Natural killer cell (primary cell): ENCODE results near the gene MGARP. TPM values are rescaled to one million over a fixed set of nuclear protein-coding genes. Genes with fewer than 3 reads are reported as not detected.

Experiments used
- ATAC-seq, 3 donors: fragments of 150-1000 bp in 2 of 3; fragments of 200-7000 bp in 1 of 3; cut with Tn5 transposase; 1 replicate in 1 of 3; 2 replicates in 2 of 3; pipeline ENCODE4 v1.10.0; 2021; ENCODE audit warnings: mild to moderate bottlenecking in 2 of 3, moderate library complexity in 2 of 3
- DNase-seq, 2 donors: peaks; one replicate each; pipeline versions ENCODE4 v3.0.0 to v3.0.0-alpha.2; 2013 to 2021; ENCODE audit warnings: mixed read lengths in 1 of 2
- H3K27ac ChIP-seq: one replicate; pipeline ENCODE4 v1.5.1; 2013; ENCODE audit warnings: mild to moderate bottlenecking, low read length
- H3K27me3 ChIP-seq: one replicate; pipeline ENCODE4 v1.6.1; 2013; ENCODE audit warnings: low read length; ENCODE audit not compliant: control insufficient read depth, insufficient read depth
- H3K36me3 ChIP-seq: one replicate; pipeline ENCODE4 v1.6.1; 2013; ENCODE audit warnings: low read length; ENCODE audit not compliant: control insufficient read depth, insufficient read depth
- H3K4me1 ChIP-seq: one replicate; pipeline ENCODE4 v1.6.1; 2013; ENCODE audit warnings: low read length; ENCODE audit not compliant: control insufficient read depth, insufficient read depth
- H3K4me3 ChIP-seq: one replicate; pipeline ENCODE4 v1.5.1; 2013; ENCODE audit warnings: low read length
- H3K9me3 ChIP-seq: one replicate; pipeline ENCODE4 v1.6.1; 2013; ENCODE audit warnings: low read length; ENCODE audit not compliant: control insufficient read depth, insufficient read depth
- H3K27ac Mint-ChIP-seq, 2 donors: one replicate each; pipeline ENCODE4 v1.8.0; 2022; ENCODE audit warnings: mild to moderate bottlenecking in 2 of 2, mixed read lengths in 2 of 2, moderate library complexity in 1 of 2
- H3K27me3 Mint-ChIP-seq, 2 donors: one replicate each; pipeline ENCODE4 v1.8.0; 2022; ENCODE audit warnings: low read depth in 2 of 2, mixed read lengths in 2 of 2
- H3K36me3 Mint-ChIP-seq: one replicate; pipeline ENCODE4 v1.8.0; 2022; ENCODE audit warnings: mixed read lengths
- H3K4me1 Mint-ChIP-seq, 2 donors: one replicate each; pipeline ENCODE4 v1.8.0; 2022; ENCODE audit warnings: mixed read lengths in 2 of 2
- H3K4me3 Mint-ChIP-seq: one replicate; pipeline ENCODE4 v1.8.0; 2022; ENCODE audit warnings: mild to moderate bottlenecking, moderate library complexity, mixed read lengths
- H3K9me3 Mint-ChIP-seq, 2 donors: one replicate each; pipeline ENCODE4 v1.8.0; 2022; ENCODE audit warnings: mixed read lengths in 2 of 2
- WGBS: methylation state at CpG from one replicate; pipeline ENCODE4 v1.1.7; 2013; ENCODE audit warnings: missing lambda C conversion rate; ENCODE audit not compliant: insufficient coverage; 5-methylcytosine and 5-hydroxymethylcytosine counted together
- intact Hi-C: fragments of 100-400 bp; cut with micrococcal nuclease; formaldehyde crosslinking; loops from one replicate; pipeline ENCODE4 v1.14.2; 2022
- total RNA-seq, 4 donors: library from RNA; stranded (reverse); fragments of 120-200 nt in 1 of 4; gene quantifications; one replicate each; pipeline versions ENCODE4 v1.2.3 to v1.2.4, GENCODE V29; 2013 to 2022
- TF ChIP-seq, protein P1 (sequence below): fragments of 200-600 bp; IDR thresholded peaks from one replicate; pipeline ENCODE4 v1.8.0; 2022; ENCODE audit warnings: antibody characterized with exemption

MGARP gene
- total RNA-seq, 3 donors from 2014 or later (not counting 1 experiment from before 2014, with no cell fraction given) = 0.35 to 0.78 (median 0.63) TPM

DNA sequence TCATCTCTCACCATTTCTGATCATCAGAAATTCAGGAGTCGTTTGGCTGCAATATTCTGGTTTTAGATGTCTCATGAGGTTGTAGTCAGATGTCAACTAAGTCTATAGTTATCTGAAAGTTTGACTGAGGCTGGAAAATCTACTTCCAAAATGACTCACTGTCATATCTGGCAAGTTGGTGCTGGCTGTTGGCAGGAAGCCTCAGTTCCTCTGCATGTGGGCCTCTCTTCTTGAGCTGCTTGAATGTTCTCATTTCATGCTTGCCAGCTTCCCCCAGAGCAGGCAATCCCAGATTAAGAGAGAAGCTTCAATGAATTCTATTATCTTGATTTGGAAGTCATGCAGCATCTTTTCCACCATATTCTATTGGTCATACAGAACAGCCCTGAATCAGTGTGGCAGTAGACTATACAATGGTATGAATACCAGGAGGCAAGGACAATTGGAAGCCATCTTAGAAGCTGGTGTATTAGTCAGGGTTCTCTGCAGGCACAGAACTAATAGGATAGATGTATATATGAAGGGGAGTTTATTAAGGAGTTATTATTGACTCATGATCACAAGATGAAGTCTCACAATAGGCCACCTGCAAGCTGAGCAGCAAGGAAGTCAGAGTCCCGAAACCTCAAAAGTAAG lies 56.2 kb downstream of the MGARP start:
- TF ChIP-seq, protein P1, sequence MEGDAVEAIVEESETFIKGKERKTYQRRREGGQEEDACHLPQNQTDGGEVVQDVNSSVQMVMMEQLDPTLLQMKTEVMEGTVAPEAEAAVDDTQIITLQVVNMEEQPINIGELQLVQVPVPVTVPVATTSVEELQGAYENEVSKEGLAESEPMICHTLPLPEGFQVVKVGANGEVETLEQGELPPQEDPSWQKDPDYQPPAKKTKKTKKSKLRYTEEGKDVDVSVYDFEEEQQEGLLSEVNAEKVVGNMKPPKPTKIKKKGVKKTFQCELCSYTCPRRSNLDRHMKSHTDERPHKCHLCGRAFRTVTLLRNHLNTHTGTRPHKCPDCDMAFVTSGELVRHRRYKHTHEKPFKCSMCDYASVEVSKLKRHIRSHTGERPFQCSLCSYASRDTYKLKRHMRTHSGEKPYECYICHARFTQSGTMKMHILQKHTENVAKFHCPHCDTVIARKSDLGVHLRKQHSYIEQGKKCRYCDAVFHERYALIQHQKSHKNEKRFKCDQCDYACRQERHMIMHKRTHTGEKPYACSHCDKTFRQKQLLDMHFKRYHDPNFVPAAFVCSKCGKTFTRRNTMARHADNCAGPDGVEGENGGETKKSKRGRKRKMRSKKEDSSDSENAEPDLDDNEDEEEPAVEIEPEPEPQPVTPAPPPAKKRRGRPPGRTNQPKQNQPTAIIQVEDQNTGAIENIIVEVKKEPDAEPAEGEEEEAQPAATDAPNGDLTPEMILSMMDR = no peak
- Mint-ChIP-seq H3K9me3 (no peaks in the 10 kb centered on the region), H3K36me3 (no peaks in the 10 kb centered on the region), H3K27ac (no peak overlapping the region), H3K27me3 (no peaks in the 10 kb centered on the region), H3K4me3 (no peak overlapping the region), H3K4me1 (peaks cover 0 to 5% of the 10 kb centered on the region in 2 donors)
- DNase-seq = no peak
- whole genome bisulfite sequencing = 100% methylated on average over 1 of the region's 2 CpGs
- Histone ChIP-seq H3K36me3 (no peaks in the 10 kb centered on the region), H3K4me1 (peaks cover 2% of the 10 kb centered on the region), H3K9me3 (no peaks in the 10 kb centered on the region), H3K27ac (no peak overlapping the region), H3K4me3 (no peak overlapping the region), H3K27me3 (no peaks in the 10 kb centered on the region)
- intact Hi-C loops = loop anchor here (10.0 kb wide), 1 partner anchor 431 kb away; no protein-coding TSS in a partner anchor
- ATAC-seq = no peak

DNA sequence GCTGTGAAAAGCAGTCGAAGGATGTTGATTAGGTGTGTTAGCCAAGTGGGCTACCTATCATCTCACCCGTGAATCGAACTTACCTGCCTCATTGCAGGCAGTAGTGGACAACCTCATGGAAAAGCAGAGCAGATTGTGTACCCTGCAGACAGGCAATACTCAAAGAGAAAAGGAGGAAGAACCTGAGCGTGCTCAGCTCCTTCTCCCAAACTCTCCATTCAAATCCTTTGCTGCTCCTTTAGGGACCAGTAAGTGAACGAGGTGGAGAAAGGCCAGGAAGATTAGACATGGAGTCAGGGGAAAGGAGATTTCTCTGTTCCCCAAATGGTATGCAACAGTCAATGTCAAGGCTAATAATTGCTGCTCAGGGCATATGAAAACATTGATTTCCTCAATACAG lies 57.8 kb downstream of the MGARP start:
- Mint-ChIP-seq H3K4me1 (peaks cover 0 to 5% of the 10 kb centered on the region in 2 donors), H3K4me3 (no peak overlapping the region), H3K27ac (no peak overlapping the region), H3K9me3 (no peaks in the 10 kb centered on the region), H3K27me3 (no peaks in the 10 kb centered on the region), H3K36me3 (no peaks in the 10 kb centered on the region)
- ATAC-seq (no peak), DNase-seq (no peak)
- intact Hi-C loops = loop anchor here (10.0 kb wide), 1 partner anchor 433 kb away; no protein-coding TSS in a partner anchor
- H3K4me3 ChIP-seq = no peak overlapping the region
- no peaks in the 10 kb centered on the region for H3K36me3 ChIP-seq
- no peak overlapping the region for H3K27ac ChIP-seq
- H3K9me3 ChIP-seq = no peaks in the 10 kb centered on the region
- TF ChIP-seq, protein P1 = no peak
- no peaks in the 10 kb centered on the region for H3K27me3 ChIP-seq
- peaks cover 2% of the 10 kb centered on the region for H3K4me1 ChIP-seq
- WGBS = 91% methylated on average over 3 of the region's 5 CpGs

DNA sequence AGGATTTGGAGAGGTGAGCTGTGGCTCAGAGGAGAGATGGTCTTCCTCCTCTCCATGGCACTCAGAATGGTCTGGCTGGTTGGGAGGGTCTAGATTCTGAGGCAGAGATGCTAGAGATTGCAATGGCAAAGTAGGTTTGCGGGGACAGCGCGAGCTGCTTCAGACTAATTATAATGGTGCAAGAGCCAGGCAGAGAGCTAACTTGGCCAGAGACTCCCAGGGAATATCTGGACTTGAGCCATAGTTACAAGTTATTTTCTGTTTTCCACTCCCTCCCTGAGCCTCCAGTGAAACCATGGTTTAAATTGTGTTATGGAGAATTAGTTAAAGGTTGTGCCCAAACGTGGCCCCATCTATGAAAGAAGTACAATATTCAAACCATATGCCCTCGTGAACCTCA lies 58.3 kb downstream of the MGARP start:
- Mint-ChIP-seq H3K36me3 (no peaks in the 10 kb centered on the region), H3K4me1 (peaks cover 0 to 5% of the 10 kb centered on the region in 2 donors), H3K27ac (no peak overlapping the region), H3K27me3 (no peaks in the 10 kb centered on the region), H3K4me3 (no peak overlapping the region), H3K9me3 (no peaks in the 10 kb centered on the region)
- Histone ChIP-seq H3K27ac (no peak overlapping the region), H3K4me3 (no peak overlapping the region), H3K9me3 (no peaks in the 10 kb centered on the region), H3K27me3 (no peaks in the 10 kb centered on the region), H3K4me1 (peaks cover 2% of the 10 kb centered on the region), H3K36me3 (no peaks in the 10 kb centered on the region)
- TF ChIP-seq, protein P1 = no peak
- WGBS = 93% methylated on average over 5 of the region's 5 CpGs
- DNase-seq (no peak), ATAC-seq (no peak)
- intact Hi-C loops = loop anchor here (10.0 kb wide), 1 partner anchor 433 kb away; no protein-coding TSS in a partner anchor
